Stomach (tissue), 9 donors: ENCODE measurements around the gene CLIP4. TPM values are rescaled to one million over a fixed set of nuclear protein-coding genes. Genes with fewer than 3 reads are reported as not detected.

Experiments used
- DNase-seq, 2 donors: peaks; one replicate each; pipeline versions ENCODE4 v3.0.0 to v3.0.0-alpha.2; 2013 to 2019
- H3K27ac ChIP-seq, 5 donors: fragments of 200-600 bp in 4 of 5; sonication (generic) in 4 of 5; one replicate each; pipeline ENCODE4 v1.5.1; 2013 to 2019; ENCODE audit warnings: mild to moderate bottlenecking in 1 of 5, moderate library complexity in 1 of 5
- H3K27me3 ChIP-seq, 3 donors: fragments of 200-600 bp; sonication (generic); one replicate each; pipeline ENCODE4 v1.5.1; 2017 to 2019; ENCODE audit warnings: mixed run types in 1 of 3
- H3K36me3 ChIP-seq, 4 donors: fragments of 200-600 bp; sonication (generic); 1 replicate in 3 of 4; 2 replicates in 1 of 4; pipeline ENCODE4 v1.5.1; 2016 to 2019
- H3K4me1 ChIP-seq, 4 donors: fragments of 200-600 bp; sonication (generic); one replicate each; pipeline ENCODE4 v1.5.1; 2016 to 2019
- H3K4me3 ChIP-seq, 4 donors: fragments of 200-600 bp; sonication (generic) in 3 of 4; one replicate each; pipeline ENCODE4 v1.5.1; 2016 to 2019; ENCODE audit warnings: mild to moderate bottlenecking in 1 of 4
- H3K9me3 ChIP-seq, 4 donors: fragments of 200-600 bp; sonication (generic); one replicate each; pipeline ENCODE4 v1.5.1; 2016 to 2019
- CTCF ChIP-seq, 7 experiments: fragments of 450-650 bp in 4 of 7; fragments of 200-600 bp in 3 of 7; sonication (generic) in 3 of 7; IDR thresholded peaks; one replicate each; pipeline ENCODE4 v1.5.1; 2016 to 2019; ENCODE audit warnings: antibody characterized with exemption in 7 of 7, control low read depth in 2 of 7, mild to moderate bottlenecking in 1 of 7
- EP300 ChIP-seq: sonication (generic); formaldehyde crosslinking; IDR thresholded peaks from one replicate; pipeline ENCODE4 v1.6.1; 2017; ENCODE audit warnings: antibody characterized with exemption
- POLR2A ChIP-seq, 4 donors: fragments of 450-650 bp; IDR thresholded peaks; one replicate each; pipeline ENCODE4 v1.6.1; 2016; ENCODE audit warnings: antibody characterized with exemption in 4 of 4, control low read depth in 2 of 4, mild to moderate bottlenecking in 1 of 4, moderate library complexity in 1 of 4
- POLR2AphosphoS5 ChIP-seq, 3 donors: sonication (generic); formaldehyde crosslinking; IDR thresholded peaks; one replicate each; pipeline ENCODE4 v1.6.1; 2016; ENCODE audit warnings: antibody characterized with exemption in 3 of 3
- WGBS, 5 donors: extraction: QIAGEN DNeasy Blood & Tissue Kit in 3 of 5; methylation state at CpG; one replicate each; pipeline versions ENCODE4 v1.1.5 to v1.1.7; 2013 to 2018; 5-methylcytosine and 5-hydroxymethylcytosine counted together
- intact Hi-C: fragments of 100-400 bp; cut with DNase I; formaldehyde crosslinking; loops from one replicate; pipeline ENCODE4 v1.15.1; 2023; ENCODE audit warnings: low total_unique reads
- polyA plus RNA-seq, 3 donors: library from polyadenylated mRNA; stranded (reverse); fragments of 200-250 nt; gene quantifications; one replicate each; pipeline ENCODE4 v1.2.3, GENCODE V29; 2013
- total RNA-seq, 5 donors: library from RNA; depleted of rRNA; stranded (reverse); fragments of >200 nt; gene quantifications; one replicate each; pipeline versions ENCODE4 v1.1.0 to v1.2.3, GENCODE V29; 2014 to 2016
- donor health status: healthy with polysubstance abuse.
- donor health status: Bipolar disorder and iron deficiency.
- donor health status: healthy.

Gene CLIP4
- total and polyA plus RNA-seq, 8 donors: 6.8 to 69.6 (median 15.1) TPM

GRCh38 chr2:29202819-29203495, 87.7 kb downstream of the CLIP4 start:
- intact Hi-C loops: no loop called here
- no peak for DNase-seq
- WGBS, 5 donors: 70 to 75% (median 74%) methylated on average over 5 of the region's 5 CpGs

GRCh38 chr2:29206941-29207340, 91.7 kb downstream of the CLIP4 start:
- no peak overlapping the region for H3K4me3 ChIP-seq
- H3K27me3 ChIP-seq: no peaks in the 10 kb centered on the region
- TF ChIP-seq CTCF (IDR thresholded peaks at IDR 0.05) (no peak), POLR2AphosphoS5 (IDR thresholded peaks at IDR 0.05) (no peak), EP300 (no peak), POLR2A (IDR thresholded peaks at IDR 0.05) (no peak)
- no peak overlapping the region for H3K27ac ChIP-seq
- WGBS, 5 donors: 60 to 73% (median 65%) methylated on average over 5 of the region's 5 CpGs
- intact Hi-C loops: no loop called here
- DNase-seq: no peak
- no peaks in the 10 kb centered on the region for H3K4me1 ChIP-seq
- no peaks in the 10 kb centered on the region for H3K9me3 ChIP-seq
- H3K36me3 ChIP-seq: no peaks in the 10 kb centered on the region

More at GRCh38 chr2:29202819-29203495, 87.7 kb downstream of the CLIP4 start:
- H3K36me3 ChIP-seq: no peaks in the 10 kb centered on the region
- H3K4me1 ChIP-seq: no peaks in the 10 kb centered on the region
- H3K4me3 ChIP-seq: no peak overlapping the region
- no peaks in the 10 kb centered on the region for H3K9me3 ChIP-seq
- TF ChIP-seq EP300: no peak
- no peak for TF ChIP-seq POLR2AphosphoS5 (IDR thresholded peaks at IDR 0.05)
- no peak for TF ChIP-seq POLR2A (IDR thresholded peaks at IDR 0.05)
- TF ChIP-seq CTCF (IDR thresholded peaks at IDR 0.05): no peak
- no peak overlapping the region for H3K27ac ChIP-seq
- H3K27me3 ChIP-seq: no peaks in the 10 kb centered on the region

- no peak for DNase-seq
- 72 to 83% (median 81%) methylated on average over 3 of the region's 3 CpGs for WGBS, 5 donors
- Histone ChIP-seq H3K36me3 (no peaks in the 10 kb centered on the region), H3K9me3 (no peaks in the 10 kb centered on the region), H3K27me3 (no peaks in the 10 kb centered on the region), H3K4me1 (no peaks in the 10 kb centered on the region), H3K4me3 (no peak overlapping the region), H3K27ac (no peak overlapping the region)
- TF ChIP-seq CTCF (IDR thresholded peaks at IDR 0.05): no peak
- TF ChIP-seq EP300: no peak
- no peak for TF ChIP-seq POLR2AphosphoS5 (IDR thresholded peaks at IDR 0.05)
- no peak for TF ChIP-seq POLR2A (IDR thresholded peaks at IDR 0.05)
- intact Hi-C loops: no loop called here
Observed at GRCh38 chr2:29207352-29208148, 92.3 kb downstream of the CLIP4 start.

- WGBS, 5 donors: 83 to 94% (median 93%) methylated on average over 5 of the region's 5 CpGs
- no peak overlapping the region for H3K27ac ChIP-seq
- TF ChIP-seq POLR2AphosphoS5 (IDR thresholded peaks at IDR 0.05): no peak
- no peak for TF ChIP-seq EP300
- no peak for TF ChIP-seq CTCF (IDR thresholded peaks at IDR 0.05)
- TF ChIP-seq POLR2A (IDR thresholded peaks at IDR 0.05): no peak
- H3K9me3 ChIP-seq: no peaks in the 10 kb centered on the region
- intact Hi-C loops: no loop called here
- no peaks in the 10 kb centered on the region for H3K4me1 ChIP-seq
- no peaks in the 10 kb centered on the region for H3K36me3 ChIP-seq
- no peaks in the 10 kb centered on the region for H3K27me3 ChIP-seq
- no peak overlapping the region for H3K4me3 ChIP-seq
- no peak for DNase-seq
Observed at GRCh38 chr2:29209551-29209950, 94.3 kb downstream of the CLIP4 start.
